GM19467 (cell line): ENCODE results near the gene IKZF1.

Source experiments
- ATAC-seq: cut with Tn5 transposase; IDR thresholded peaks from one replicate; pipeline ENCODE4 v1.9.1; 2021; ENCODE audit warnings: mild to moderate bottlenecking, moderate library complexity; ENCODE audit not compliant: unreplicated experiment

IKZF1 gene

DNA sequence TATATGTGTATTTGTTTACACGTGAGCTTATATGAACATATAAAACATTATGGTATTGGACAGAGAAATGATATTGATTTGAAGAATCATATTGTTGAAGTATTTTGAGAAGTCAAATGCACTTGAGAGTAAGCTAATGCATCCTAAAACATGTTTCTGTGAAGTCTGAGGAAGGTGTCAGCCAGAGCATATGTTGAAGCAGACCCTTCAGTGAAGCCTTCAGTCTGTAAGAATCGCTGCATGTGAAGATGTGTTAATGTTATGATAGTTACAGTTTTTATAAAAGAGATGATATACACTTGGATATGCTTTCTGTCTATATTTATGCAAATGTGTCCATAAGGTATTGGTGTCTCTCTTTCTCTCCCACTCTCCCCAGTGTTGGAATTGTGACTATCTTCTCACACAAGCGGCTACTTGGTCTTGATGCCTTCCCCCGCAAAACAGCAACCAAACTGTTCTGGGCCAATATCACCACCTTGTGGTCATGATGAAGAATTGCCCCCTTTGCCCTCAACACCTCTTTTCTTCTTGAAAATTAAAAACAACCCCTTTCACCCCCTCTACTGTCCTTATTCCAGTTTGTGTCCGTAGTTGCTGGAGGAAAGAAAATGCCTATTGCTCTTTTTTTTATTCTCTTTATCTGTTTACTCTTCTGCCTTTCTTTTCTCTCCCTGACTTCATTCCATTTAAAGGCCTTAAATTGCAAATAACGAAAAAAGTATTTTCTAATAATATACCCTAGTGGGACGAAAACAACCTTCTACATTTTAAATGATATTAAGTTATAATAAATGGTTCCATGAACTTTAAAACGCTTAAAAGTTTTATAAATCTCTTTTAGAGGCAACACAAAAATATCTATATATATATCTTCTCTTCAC lies 64.9 kb downstream of the IKZF1 start:
- ATAC-seq: no peak

DNA sequence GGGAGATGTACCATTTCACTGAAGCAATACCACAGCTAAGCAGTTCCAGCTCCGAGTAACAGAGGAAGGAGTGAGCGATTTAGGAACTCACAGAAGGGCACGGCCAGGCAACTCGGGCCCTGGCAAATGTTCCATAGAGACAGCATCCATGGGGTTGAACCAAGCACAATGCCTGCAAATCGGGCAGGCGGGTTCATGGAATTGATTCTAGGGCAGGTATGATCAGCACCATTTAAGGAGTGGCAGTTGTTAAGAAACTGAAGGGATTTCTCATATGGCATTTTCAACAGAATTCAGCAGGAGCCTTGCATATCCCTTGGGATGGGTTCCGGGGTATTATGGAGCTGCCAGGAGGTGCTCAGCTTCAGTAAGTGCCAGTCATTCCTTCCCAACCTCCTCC lies 66.4 kb downstream of the IKZF1 start:
- no peak for ATAC-seq

GRCh38 chr7:50371551-50372021 lies 67.1 kb downstream of the IKZF1 start:
- ATAC-seq: no peak

GRCh38 chr7:50372923-50373322 lies 68.4 kb downstream of the IKZF1 start:
- ATAC-seq: no peak

DNA sequence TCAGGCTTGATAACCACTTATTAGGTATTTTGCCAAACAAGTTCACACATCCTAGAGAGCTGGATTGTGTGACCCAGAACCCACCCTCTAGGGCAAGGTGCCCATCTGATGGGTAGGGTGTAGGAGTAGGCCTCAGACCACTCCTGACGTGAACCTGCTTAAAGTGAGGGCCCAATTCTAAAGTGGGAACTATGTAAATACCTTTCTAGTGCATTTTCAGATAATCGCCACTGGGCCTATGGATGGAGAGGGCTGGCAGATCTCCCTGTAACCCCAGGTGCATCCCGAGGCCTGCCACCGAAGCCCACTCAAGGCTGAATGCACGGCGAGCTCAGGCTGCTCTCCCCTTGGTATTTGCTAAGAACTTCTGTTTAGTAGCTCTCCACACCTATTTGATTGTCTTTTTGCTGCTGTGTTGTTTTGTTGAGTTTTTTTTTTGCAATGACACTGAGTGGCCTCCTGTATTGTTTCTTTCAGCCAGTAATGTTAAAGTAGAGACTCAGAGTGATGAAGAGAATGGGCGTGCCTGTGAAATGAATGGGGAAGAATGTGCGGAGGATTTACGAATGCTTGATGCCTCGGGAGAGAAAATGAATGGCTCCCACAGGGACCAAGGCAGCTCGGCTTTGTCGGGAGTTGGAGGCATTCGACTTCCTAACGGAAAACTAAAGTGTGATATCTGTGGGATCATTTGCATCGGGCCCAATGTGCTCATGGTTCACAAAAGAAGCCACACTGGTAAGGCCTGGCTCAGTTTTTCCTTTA lies 71.7 kb downstream of the IKZF1 start:
- no peak for ATAC-seq

DNA sequence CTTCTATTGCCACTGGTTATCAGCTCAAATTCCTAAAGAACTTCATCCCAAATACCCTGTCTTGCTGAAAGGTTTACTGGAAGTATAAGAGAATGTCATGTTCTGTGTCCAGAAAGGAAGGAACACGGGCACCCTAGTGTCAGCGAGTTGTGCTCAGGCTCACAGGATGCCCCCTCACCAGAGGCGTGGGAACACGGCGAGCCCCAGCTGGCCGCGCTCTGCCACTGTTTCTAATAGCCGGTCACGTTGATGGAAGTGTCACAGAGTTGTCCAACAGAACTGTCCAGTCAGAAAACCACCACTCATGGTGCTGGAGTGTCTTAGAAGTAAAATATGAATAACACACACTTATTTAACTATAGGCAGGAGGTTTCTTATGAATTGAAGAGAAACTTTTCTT lies 72.8 kb downstream of the IKZF1 start:
- ATAC-seq: no peak

GRCh38 chr7:50379082-50379481 lies 74.6 kb downstream of the IKZF1 start:
- ATAC-seq: no peak

- ATAC-seq: no peak
Measured at GRCh38 chr7:50379539-50379938, 75.0 kb downstream of the IKZF1 start.

GRCh38 chr7:50382455-50382854 lies 77.9 kb downstream of the IKZF1 start:
- ATAC-seq: no peak

DNA sequence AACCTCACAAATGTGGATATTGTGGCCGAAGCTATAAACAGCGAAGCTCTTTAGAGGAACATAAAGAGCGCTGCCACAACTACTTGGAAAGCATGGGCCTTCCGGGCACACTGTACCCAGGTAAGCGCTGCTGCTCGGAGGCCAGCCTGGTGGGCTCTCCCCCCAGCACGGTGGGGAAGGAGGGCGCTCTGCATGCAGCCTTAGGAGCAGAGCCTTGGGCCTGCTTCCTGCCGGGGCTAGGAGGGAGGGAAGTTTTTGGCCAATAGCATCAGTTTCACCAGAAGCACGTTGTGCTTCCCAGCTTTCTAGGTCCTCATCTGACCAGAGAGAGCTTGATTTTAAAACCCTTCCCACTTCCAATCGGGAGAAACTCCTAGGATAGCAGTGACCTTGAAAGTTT lies 82.8 kb downstream of the IKZF1 start:
- ATAC-seq: no peak

- ATAC-seq: no peak
Measured at GRCh38 chr7:50389961-50390360, 85.4 kb downstream of the IKZF1 start.

- ATAC-seq: no peak
Measured at GRCh38 chr7:50391386-50391785, 86.9 kb downstream of the IKZF1 start.

DNA sequence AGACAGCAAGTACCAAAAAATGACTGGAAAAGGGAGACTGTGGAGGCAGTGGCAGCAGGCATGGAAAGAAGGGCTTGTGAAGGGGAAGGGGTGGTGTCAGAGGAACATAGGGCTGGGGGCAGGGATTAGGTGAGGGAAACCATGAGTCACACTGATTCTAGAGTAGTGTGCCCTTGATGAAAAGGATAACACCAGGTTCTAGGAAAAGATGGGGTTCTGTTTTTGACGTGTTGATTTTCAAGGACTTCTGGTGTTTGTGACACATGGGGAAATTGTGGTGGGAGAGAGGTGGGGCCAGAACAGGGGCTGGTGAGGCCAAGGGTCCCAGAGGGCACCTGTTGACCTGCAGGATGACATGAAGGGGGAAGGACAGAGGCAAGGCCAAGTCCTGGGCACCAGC lies 88.6 kb downstream of the IKZF1 start:
- no peak for ATAC-seq

DNA sequence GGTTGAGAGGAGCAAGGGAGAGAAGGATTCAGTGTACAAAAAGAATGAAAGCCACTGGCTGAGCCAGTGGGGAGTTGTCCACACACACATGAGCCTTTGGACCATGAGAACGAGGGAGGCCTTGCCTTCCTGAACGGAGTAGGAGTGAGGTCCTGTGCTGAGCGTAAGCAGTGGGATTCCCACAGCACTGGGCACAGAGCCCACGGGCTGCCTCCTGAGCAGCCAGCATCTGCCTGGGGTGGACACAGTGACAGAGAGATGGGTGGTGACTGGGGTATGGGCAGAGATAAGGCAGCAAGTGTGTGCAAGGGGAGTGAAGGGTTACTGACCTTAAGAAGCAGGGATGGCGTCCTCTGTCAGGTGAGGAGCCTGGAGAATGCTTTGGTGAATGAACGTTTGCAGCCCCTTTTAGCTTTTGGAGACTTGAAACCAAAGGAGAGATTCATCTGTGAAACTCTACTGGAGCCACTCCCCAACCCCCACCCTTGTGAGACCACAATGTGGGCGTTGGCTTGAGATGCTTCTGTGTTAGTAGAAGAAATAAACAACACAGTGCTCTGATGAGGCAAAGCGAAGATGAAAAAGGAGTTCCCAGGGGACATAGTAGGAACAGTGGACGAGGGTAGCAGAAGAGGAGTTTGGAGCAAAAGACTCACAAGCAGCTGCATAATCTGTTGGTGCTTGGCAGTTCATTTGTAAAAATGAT lies 89.2 kb downstream of the IKZF1 start:
- no peak for ATAC-seq

DNA sequence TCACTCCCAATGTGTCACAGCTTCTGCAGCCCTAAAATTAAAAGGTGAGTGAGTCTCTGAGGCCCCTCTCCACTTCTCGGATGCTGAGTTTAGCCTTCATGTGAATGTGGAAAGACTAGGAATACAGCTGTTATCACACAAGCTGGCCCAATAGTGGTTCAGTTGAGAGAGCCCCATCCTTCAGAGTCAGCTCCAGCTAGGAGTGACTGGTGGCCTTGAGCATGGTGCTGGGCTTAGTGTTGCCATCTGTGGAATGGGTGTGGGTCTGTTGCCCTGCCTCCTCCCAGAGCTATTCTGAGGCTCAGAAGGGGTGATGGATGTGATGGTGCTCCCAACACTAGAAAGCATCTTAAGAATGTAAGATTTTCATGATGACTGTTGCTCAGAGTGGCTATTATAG lies 89.8 kb downstream of the IKZF1 start:
- no peak for ATAC-seq

GRCh38 chr7:50396856-50397255 lies 92.3 kb downstream of the IKZF1 start:
- no peak for ATAC-seq

DNA sequence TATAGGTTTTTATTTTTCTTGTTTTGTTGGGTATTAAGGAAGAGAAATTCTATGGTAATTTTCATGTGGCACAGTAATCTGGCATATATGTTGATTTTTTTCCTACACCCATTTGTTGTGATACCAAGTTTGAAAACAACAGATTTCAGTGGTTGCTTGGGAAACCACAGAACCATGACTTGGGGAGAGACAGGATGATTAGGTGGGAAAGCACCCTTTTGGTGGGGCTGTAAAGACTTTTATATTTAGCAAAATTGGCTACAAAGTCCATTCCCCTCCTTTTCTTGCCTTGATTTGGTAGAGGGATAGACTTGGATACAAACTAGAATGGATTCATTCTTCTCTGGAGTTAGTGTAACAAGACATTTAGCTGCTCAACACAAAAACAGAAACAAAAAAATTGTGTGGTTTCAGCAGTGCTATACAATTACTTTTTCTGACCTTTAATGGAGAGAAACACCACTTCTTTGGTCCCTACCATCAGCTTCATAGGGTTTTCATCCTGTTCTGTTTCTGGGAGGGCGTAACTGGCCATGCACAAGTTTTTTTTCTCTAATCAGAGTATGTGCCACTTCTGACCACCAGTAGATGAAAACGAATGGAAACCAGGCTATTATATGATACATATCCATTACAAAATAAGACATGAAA lies 92.9 kb downstream of the IKZF1 start:
- no peak for ATAC-seq

DNA sequence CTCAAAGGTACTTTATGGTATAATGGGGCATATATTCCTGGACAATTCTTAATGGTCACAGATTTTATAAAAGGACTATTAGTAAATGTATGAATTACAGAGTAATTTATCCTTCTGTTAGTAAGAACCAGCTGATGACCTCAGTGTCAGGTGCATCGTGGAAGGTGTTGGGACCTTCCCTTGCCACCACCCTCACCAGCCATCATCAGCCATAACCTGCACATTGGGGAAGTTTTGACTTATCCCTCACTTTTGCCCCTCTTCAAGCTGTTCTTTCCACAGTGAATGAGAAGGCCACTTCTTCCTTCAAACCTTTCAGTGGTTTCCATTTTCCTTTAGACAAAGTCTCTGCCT lies 93.4 kb downstream of the IKZF1 start:
- no peak for ATAC-seq

DNA sequence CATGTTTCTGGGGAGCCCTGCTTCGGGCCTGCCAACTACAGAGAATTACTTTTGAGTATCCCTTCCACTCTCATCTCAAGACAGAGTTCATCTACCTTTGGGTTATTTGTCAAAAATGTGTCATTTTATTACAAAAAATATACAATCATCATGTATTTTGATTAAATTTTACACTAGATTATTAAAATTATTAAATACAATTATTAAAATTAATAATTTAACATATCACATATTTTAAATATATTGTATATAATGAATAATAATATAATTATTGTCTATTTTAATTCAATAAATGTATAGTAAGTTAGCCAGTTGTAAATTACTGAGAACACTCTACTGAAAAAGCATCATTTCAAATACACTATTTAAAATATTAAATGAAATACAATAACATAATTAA lies 94.7 kb downstream of the IKZF1 start:
- ATAC-seq: no peak

GRCh38 chr7:50399635-50400034 lies 95.1 kb downstream of the IKZF1 start:
- ATAC-seq: no peak

DNA sequence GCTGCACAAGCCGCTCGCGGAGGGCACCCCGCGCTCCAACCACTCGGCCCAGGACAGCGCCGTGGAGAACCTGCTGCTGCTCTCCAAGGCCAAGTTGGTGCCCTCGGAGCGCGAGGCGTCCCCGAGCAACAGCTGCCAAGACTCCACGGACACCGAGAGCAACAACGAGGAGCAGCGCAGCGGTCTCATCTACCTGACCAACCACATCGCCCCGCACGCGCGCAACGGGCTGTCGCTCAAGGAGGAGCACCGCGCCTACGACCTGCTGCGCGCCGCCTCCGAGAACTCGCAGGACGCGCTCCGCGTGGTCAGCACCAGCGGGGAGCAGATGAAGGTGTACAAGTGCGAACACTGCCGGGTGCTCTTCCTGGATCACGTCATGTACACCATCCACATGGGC lies 95.6 kb downstream of the IKZF1 start:
- ATAC-seq: no peak
